ENCODE results near the gene IL21. TPM values are rescaled to one million over a fixed set of nuclear protein-coding genes. Genes with fewer than 3 reads are reported as not detected.

The IL21 gene
- polyA plus RNA-seq, 1 donor (not counting 4 experiments of a cell fraction or from before 2014, with no cell fraction given) = not detected

DNA sequence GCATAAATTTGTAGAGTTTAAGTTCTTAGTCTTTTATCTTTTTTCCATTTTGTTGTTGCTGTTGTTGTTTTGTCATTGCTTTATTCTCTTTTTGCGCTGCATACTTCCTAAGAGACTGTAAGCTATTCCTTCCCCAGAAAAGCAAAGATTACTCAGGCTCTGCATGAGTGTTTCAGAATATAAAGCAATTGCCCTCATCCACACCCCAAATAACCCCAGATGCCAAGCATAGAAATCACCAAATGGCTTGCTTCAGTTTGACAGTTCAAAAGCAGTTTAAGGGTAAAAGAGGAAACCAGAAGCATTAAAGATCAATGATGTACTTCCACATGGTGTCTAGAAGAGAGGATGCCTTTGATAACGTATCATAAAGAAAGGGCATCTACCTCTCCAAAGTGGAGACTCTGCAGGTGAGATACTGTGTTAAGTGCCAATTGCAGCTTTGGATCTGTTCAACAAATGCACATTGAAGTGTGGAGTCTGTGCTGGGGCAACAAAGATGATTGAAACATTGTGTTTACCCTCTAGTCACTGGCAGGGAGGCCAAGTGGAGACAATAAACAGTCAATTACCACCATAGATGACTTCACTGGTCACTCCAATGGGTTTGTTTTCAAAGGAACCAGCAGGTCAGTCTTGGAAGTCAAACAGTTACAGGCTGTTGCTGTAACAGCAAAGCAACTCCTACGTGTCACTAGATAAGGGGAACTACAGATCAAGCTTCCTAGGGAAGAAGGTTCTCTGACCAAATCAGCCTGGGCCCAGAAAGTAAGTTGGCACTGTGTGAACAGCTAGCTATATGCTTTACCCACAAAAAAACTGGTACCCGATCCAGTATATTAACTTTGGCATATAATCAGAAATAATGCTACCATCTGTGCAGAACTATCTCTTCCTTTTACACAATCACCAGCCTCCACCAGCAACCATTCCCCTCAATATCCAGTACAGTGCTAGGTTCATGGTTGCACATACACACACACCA is 40.6 kb upstream of the IL21 start:
- Histone ChIP-seq H4K20me1 (ENCODE audit: control insufficient read depth, extremely low read depth, insufficient read depth, low read length) (no peaks in the 10 kb centered on the region), H3K27me3 (ENCODE audit: control insufficient read depth, extremely low read depth, insufficient read depth, low read length) (no peaks in the 10 kb centered on the region), H3K9ac (ENCODE audit: control insufficient read depth, extremely low read depth, insufficient read depth, low read length) (no peak overlapping the region), H3K9me3 (ENCODE audit: control insufficient read depth, low read depth, low read length) (no peaks in the 10 kb centered on the region), H3K36me3 (ENCODE audit: control insufficient read depth in 2 of 2, extremely low read depth in 1 of 2, insufficient read depth in 2 of 2, low read length in 2 of 2) (no peaks in the 10 kb centered on the region), H3K79me2 (ENCODE audit: control insufficient read depth, insufficient read depth, low read length) (no peaks in the 10 kb centered on the region), H2AFZ (ENCODE audit: control insufficient read depth, low read length) (no peak overlapping the region), H3K4me3 (ENCODE audit: control insufficient read depth in 2 of 3, extremely low read depth in 1 of 3, insufficient read depth in 2 of 3, low read depth in 1 of 3, low read length in 3 of 3) (no peak overlapping the region), H3K4me2 (ENCODE audit: control insufficient read depth, extremely low read depth, insufficient read depth, low read depth, low read length) (no peak overlapping the region), H3K9me1 (ENCODE audit: control insufficient read depth, extremely low read depth, insufficient read depth, low read length) (no peaks in the 10 kb centered on the region), H3K27ac (ENCODE audit: control insufficient read depth, insufficient read depth, low read length) (no peak overlapping the region), H3K4me1 (ENCODE audit: control insufficient read depth, extremely low read depth, insufficient read depth, low read length) (peaks cover 7% of the 10 kb centered on the region)
- no peak for TF ChIP-seq EZH2 (IDR thresholded peaks at IDR 0.05; ENCODE audit: low read length)
- TF ChIP-seq, protein P1, sequence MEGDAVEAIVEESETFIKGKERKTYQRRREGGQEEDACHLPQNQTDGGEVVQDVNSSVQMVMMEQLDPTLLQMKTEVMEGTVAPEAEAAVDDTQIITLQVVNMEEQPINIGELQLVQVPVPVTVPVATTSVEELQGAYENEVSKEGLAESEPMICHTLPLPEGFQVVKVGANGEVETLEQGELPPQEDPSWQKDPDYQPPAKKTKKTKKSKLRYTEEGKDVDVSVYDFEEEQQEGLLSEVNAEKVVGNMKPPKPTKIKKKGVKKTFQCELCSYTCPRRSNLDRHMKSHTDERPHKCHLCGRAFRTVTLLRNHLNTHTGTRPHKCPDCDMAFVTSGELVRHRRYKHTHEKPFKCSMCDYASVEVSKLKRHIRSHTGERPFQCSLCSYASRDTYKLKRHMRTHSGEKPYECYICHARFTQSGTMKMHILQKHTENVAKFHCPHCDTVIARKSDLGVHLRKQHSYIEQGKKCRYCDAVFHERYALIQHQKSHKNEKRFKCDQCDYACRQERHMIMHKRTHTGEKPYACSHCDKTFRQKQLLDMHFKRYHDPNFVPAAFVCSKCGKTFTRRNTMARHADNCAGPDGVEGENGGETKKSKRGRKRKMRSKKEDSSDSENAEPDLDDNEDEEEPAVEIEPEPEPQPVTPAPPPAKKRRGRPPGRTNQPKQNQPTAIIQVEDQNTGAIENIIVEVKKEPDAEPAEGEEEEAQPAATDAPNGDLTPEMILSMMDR (optimal IDR thresholded peaks at IDR 0.05 in 1 of 3, IDR thresholded peaks at IDR 0.05 in 1 of 3, conservative IDR thresholded peaks at IDR 0.05 in 1 of 3; ENCODE audit: extremely low read depth in 1 of 3, insufficient read depth in 2 of 3, low read length in 3 of 3) = no peak
- no peak for DNase-seq (ENCODE audit: low read depth, low spot score)
- FAIRE-seq = no peak
- dilution Hi-C loops (cut with MboI; ENCODE audit: extremely low pct_ligation_motif_present, low sequenced_read_pairs) = loop anchor here (5.0 kb wide), 1 partner anchor 49 kb away; no protein-coding TSS in a partner anchor

DNA sequence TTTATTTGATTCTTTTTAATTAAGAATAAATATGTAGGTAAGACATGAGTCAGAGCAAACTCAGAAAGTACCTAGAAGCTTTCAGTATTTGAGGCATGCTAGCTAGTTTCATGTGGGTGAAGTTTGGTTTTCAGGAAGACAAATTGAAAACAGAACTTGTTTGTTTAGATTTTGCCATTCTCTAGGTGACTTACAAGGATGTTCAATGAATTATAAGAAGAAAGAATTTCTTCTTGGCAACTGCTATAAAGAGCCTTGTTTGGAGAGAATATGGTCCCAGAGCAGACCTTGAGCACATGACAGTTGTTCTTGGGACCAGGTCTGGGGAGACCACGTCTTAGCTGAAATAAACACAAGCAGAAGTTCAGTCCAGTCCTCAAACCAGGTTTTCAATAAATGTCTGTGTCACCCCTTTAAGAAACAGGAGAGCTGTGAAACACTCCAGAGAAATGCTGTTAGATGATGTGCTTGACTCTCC is 38.0 kb upstream of the IL21 start:
- DNase-seq (ENCODE audit: low read depth, low spot score) (no peak), FAIRE-seq (no peak)
- no peaks in the 10 kb centered on the region for H3K9me1 ChIP-seq (ENCODE audit: control insufficient read depth, extremely low read depth, insufficient read depth, low read length)
- H3K9ac ChIP-seq (ENCODE audit: control insufficient read depth, extremely low read depth, insufficient read depth, low read length) = no peak overlapping the region
- no peak overlapping the region for H3K4me3 ChIP-seq (ENCODE audit: control insufficient read depth in 2 of 3, extremely low read depth in 1 of 3, insufficient read depth in 2 of 3, low read depth in 1 of 3, low read length in 3 of 3)
- H3K79me2 ChIP-seq (ENCODE audit: control insufficient read depth, insufficient read depth, low read length) = no peaks in the 10 kb centered on the region
- H3K36me3 ChIP-seq (ENCODE audit: control insufficient read depth in 2 of 2, extremely low read depth in 1 of 2, insufficient read depth in 2 of 2, low read length in 2 of 2) = no peaks in the 10 kb centered on the region
- no peaks in the 10 kb centered on the region for H4K20me1 ChIP-seq (ENCODE audit: control insufficient read depth, extremely low read depth, insufficient read depth, low read length)
- no peaks in the 10 kb centered on the region for H3K27me3 ChIP-seq (ENCODE audit: control insufficient read depth, extremely low read depth, insufficient read depth, low read length)
- TF ChIP-seq, protein P1 (optimal IDR thresholded peaks at IDR 0.05 in 1 of 3, IDR thresholded peaks at IDR 0.05 in 1 of 3, conservative IDR thresholded peaks at IDR 0.05 in 1 of 3; ENCODE audit: extremely low read depth in 1 of 3, insufficient read depth in 2 of 3, low read length in 3 of 3) = no peak
- no peak for TF ChIP-seq EZH2 (IDR thresholded peaks at IDR 0.05; ENCODE audit: low read length)
- no peak overlapping the region for H3K27ac ChIP-seq (ENCODE audit: control insufficient read depth, insufficient read depth, low read length)
- no peak overlapping the region for H3K4me2 ChIP-seq (ENCODE audit: control insufficient read depth, extremely low read depth, insufficient read depth, low read depth, low read length)
- dilution Hi-C loops (cut with MboI; ENCODE audit: extremely low pct_ligation_motif_present, low sequenced_read_pairs) = no loop called here
- H2AFZ ChIP-seq (ENCODE audit: control insufficient read depth, low read length) = no peak overlapping the region
- H3K9me3 ChIP-seq (ENCODE audit: control insufficient read depth, low read depth, low read length) = no peaks in the 10 kb centered on the region
- H3K4me1 ChIP-seq (ENCODE audit: control insufficient read depth, extremely low read depth, insufficient read depth, low read length) = no peaks in the 10 kb centered on the region

All from keratinocyte (primary cell).